GM12878 (cell line): ENCODE results near the gene ABCG4. TPM values are rescaled to one million over a fixed set of nuclear protein-coding genes. Genes with fewer than 3 reads are reported as not detected.

ENCODE experiments used
- ATF7 ChIP-seq: fragments of 450-650 bp; IDR thresholded peaks from 2 replicates; pipeline ENCODE4 v1.6.1; 2016; ENCODE audit warnings: low read depth, mild to moderate bottlenecking
- CEBPB ChIP-seq, 2 experiments: fragments of 150-350 bp in 1 of 2; IDR thresholded peaks; 2 replicates each; pipeline ENCODE4 v1.6.1; 2012 to 2014; ENCODE audit warnings: low read depth in 2 of 2, low read length in 2 of 2, borderline replicate concordance in 1 of 2, inconsistent platforms in 1 of 2
- CHD4 ChIP-seq: fragments of 200-600 bp; sonication (generic); IDR thresholded peaks from 2 replicates; pipeline ENCODE4 v1.6.1; 2016; ENCODE audit warnings: mild to moderate bottlenecking
- DPF2 ChIP-seq: fragments of 450-650 bp; IDR thresholded peaks from 2 replicates; pipeline ENCODE4 v1.6.1; 2017; ENCODE audit warnings: mild to moderate bottlenecking
- EED ChIP-seq: sonication (generic); IDR thresholded peaks from 2 replicates; pipeline ENCODE4 v1.6.1; 2016; ENCODE audit warnings: antibody characterized with exemption, low read depth
- ETV6 ChIP-seq, 2 experiments: fragments of 450-650 bp in 1 of 2; IDR thresholded peaks in 1 of 2; conservative IDR thresholded peaks in 1 of 2; 2 replicates each; pipeline ENCODE4 v1.6.1; 2014; ENCODE audit warnings: antibody characterized with exemption in 1 of 2, borderline replicate concordance in 1 of 2, low read depth in 1 of 2, mild to moderate bottlenecking in 1 of 2, moderate library complexity in 1 of 2
- FOXM1 ChIP-seq: IDR thresholded peaks from 2 replicates; pipeline ENCODE4 v1.6.1; 2012; ENCODE audit warnings: low read depth, mild to moderate bottlenecking, inconsistent platforms, low read length, moderate library complexity
- HSF1 ChIP-seq: fragments of 150-350 bp; IDR thresholded peaks from 2 replicates; pipeline ENCODE4 v1.6.1; 2014; ENCODE audit warnings: mild to moderate bottlenecking, low read depth, low read length
- IKZF1 ChIP-seq: fragments of 450-650 bp; conservative IDR thresholded peaks from 2 replicates; pipeline ENCODE4 v1.6.1; 2017; ENCODE audit warnings: antibody characterized with exemption, mild to moderate bottlenecking
- IKZF2 ChIP-seq, 2 experiments: fragments of 450-650 bp; IDR thresholded peaks; 2 replicates each; pipeline ENCODE4 v1.6.1; 2017; ENCODE audit warnings: mild to moderate bottlenecking in 2 of 2, moderate library complexity in 2 of 2
- MAX ChIP-seq: IDR thresholded peaks from 2 replicates; pipeline ENCODE4 v1.6.1; 2012; ENCODE audit warnings: low read depth, low read length, improper control_type of control experiment
- NFIC ChIP-seq: IDR thresholded peaks from 2 replicates; pipeline ENCODE4 v1.6.1; 2012; ENCODE audit warnings: low read depth, mild to moderate bottlenecking, inconsistent platforms, low read length, moderate library complexity
- NFYA ChIP-seq: IDR thresholded peaks from 2 replicates; pipeline ENCODE4 v1.6.1; 2011; ENCODE audit warnings: low read depth, mild to moderate bottlenecking, low read length, improper control_type of control experiment, borderline replicate concordance
- NRF1 ChIP-seq: conservative IDR thresholded peaks from 2 replicates; pipeline ENCODE4 v1.6.1; 2011; ENCODE audit warnings: mild to moderate bottlenecking, low read depth, low read length, improper control_type of control experiment
- RUNX3 ChIP-seq: IDR thresholded peaks from 2 replicates; pipeline ENCODE4 v1.6.1; 2012; ENCODE audit warnings: low read length, inconsistent platforms
- SPI1 ChIP-seq: IDR thresholded peaks from 2 replicates; pipeline ENCODE4 v1.6.1; 2011; ENCODE audit warnings: low read depth, mild to moderate bottlenecking, low read length, moderate library complexity, borderline replicate concordance; ENCODE audit not compliant: insufficient read depth
- SUPT20H ChIP-seq: IDR thresholded peaks from 2 replicates; pipeline ENCODE4 v1.6.1; 2011; ENCODE audit warnings: low read depth, mild to moderate bottlenecking, low read length, moderate library complexity, borderline replicate concordance; ENCODE audit not compliant: control insufficient read depth
- TARDBP ChIP-seq: IDR thresholded peaks from 2 replicates; pipeline ENCODE4 v1.6.1; 2016; ENCODE audit warnings: borderline replicate concordance
- WRNIP1 ChIP-seq: IDR thresholded peaks from 2 replicates; pipeline ENCODE4 v1.6.1; 2011; ENCODE audit warnings: low read depth, low read length, improper control_type of control experiment, borderline replicate concordance
- YBX1 ChIP-seq: fragments of 450-650 bp; IDR thresholded peaks from 2 replicates; pipeline ENCODE4 v1.6.1; 2016; ENCODE audit warnings: antibody characterized with exemption
- ZNF384 ChIP-seq: IDR thresholded peaks from 2 replicates; pipeline ENCODE4 v1.6.1; 2012; ENCODE audit warnings: low read depth, mild to moderate bottlenecking, low read length, improper control_type of control experiment, borderline replicate concordance
- polyA plus RNA-seq, 11 experiments: library from polyadenylated mRNA; depleted of rRNA in 4 of 11; unstranded in 6 of 11; stranded (reverse) in 5 of 11; fragments of >200 nt; fragmentation: Nextera tagmentation in 4 of 11; fragmentation: Illumina TruSeq in 1 of 11; extraction: Ambion mirVana in 4 of 11; extraction: Trizol in 1 of 11; gene quantifications; 1 replicate in 1 of 11; 2 replicates in 10 of 11; pipeline versions ENCODE4 v1.2.1 to v1.2.3, GENCODE V29; 2011 to 2016; ENCODE audit warnings: inconsistent platforms in 2 of 11, missing spikeins in 2 of 11, low read depth in 1 of 11
- total RNA-seq, 4 experiments: library from RNA; depleted of rRNA in 3 of 4; stranded (reverse); fragments of >200 nt in 3 of 4; fragmentation: Illumina TruSeq in 1 of 4; extraction: Trizol in 1 of 4; gene quantifications; 2 replicates each; pipeline versions ENCODE4 v1.2.1 to v1.2.3, GENCODE V29; 2013 to 2021

The ABCG4 gene
- total and polyA plus RNA-seq, 10 of the 15 experiments (the other 5 are each of a cell fraction or from before 2014, with no cell fraction given) = not detected

- peak; percentile 27; the same call in 1 of the 2 replicates for TF ChIP-seq DPF2
- TF ChIP-seq SPI1 = peak; percentile 91
- TF ChIP-seq IKZF2 (IDR thresholded peaks at IDR 0.05) = peak in 1 of 2 experiments; percentile 24; a peak in 1 of 4 replicates
- TF ChIP-seq CHD4 = no peak
- TF ChIP-seq NFIC = peak; percentile 58; the same call in 1 of the 2 replicates
- TF ChIP-seq HSF1 = no peak
- no peak for TF ChIP-seq ZNF384
- TF ChIP-seq MAX = no peak
- peak; percentile 54; the same call in 1 of the 2 replicates for TF ChIP-seq IKZF1
- TF ChIP-seq TARDBP = no peak
- TF ChIP-seq YBX1 = no peak
- TF ChIP-seq ATF7 = no peak
- TF ChIP-seq SUPT20H = no peak
- no peak for TF ChIP-seq NFYA
- TF ChIP-seq WRNIP1 = no peak
- TF ChIP-seq NRF1 = no peak
- TF ChIP-seq EED = peak; percentile 93
- no peak for TF ChIP-seq CEBPB (IDR thresholded peaks at IDR 0.05; ENCODE audit: borderline replicate concordance in 1 of 2, low read depth in 2 of 2, low read length in 2 of 2)
- peak; percentile 22; the same call in 1 of the 2 replicates for TF ChIP-seq RUNX3
- peak in 1 of 2 experiments; percentile 76; a peak in 2 of 4 replicates for TF ChIP-seq ETV6 (conservative IDR thresholded peaks at IDR 0.05 in 1 of 2, IDR thresholded peaks at IDR 0.05 in 1 of 2; ENCODE audit: borderline replicate concordance in 1 of 2, low read depth in 1 of 2)
- TF ChIP-seq FOXM1 = no peak
These were observed 56.2 kb downstream of the ABCG4 start (continued) for GRCh38 chr11:119205080-119205479.
